HepG2 (cell line): ENCODE measurements around the gene TMCC1. TPM values are rescaled to one million over a fixed set of nuclear protein-coding genes. Genes with fewer than 3 reads are reported as not detected.

Experiments
- ATAC-seq: fragments of 200-7000 bp; cut with Tn5 transposase; 3 replicates; pipeline ENCODE4 v1.9.1; 2020; ENCODE audit warnings: mild to moderate bottlenecking, moderate library complexity
- BruUV-seq: library from RNA; stranded (reverse); fragments of 400-500 nt; replicated peaks from 2 replicates; lab custom pipeline; 2021; lab: Mats Ljungman, UMichigan
- CTCF ChIA-PET: fragments of 300-600 bp; formaldehyde crosslinking; extraction: SDS; loops from one replicate; lab custom pipeline; 2021; ENCODE audit warnings: low total read pairs, inconsistent platforms, low intra/inter-chr PET ratio; lab: Yijun Ruan, JAX
- POLR2A ChIA-PET: fragments of 350-600 bp; sonication (Branson Sonifier 250); formaldehyde crosslinking; loops from one replicate; lab custom pipeline; 2020; ENCODE audit warnings: antibody characterized with exemption, inconsistent platforms; lab: Yijun Ruan, JAX
- DNase-seq: peaks from one replicate; pipeline ENCODE4 v3.0.0-alpha.2; 2015; ENCODE audit warnings: low spot score
- FAIRE-seq: peaks from 3 replicates; lab custom pipeline; 2011; peaks lifted over from hg19 to GRCh38; lab: Jason Lieb, UNC
- H2AFZ ChIP-seq: one replicate; pipeline ENCODE4 v1.6.1; 2011; ENCODE audit warnings: low read length, inconsistent platforms
- H3K27ac ChIP-seq: fragments of 300-600 bp; 3 replicates; pipeline ENCODE4 v1.8.0; 2011; ENCODE audit warnings: mixed run types, mild to moderate bottlenecking, mixed read lengths, low read length, inconsistent platforms; ENCODE audit not compliant: insufficient read depth; ENCODE audit errors: extremely low read length
- H3K27me3 ChIP-seq, 2 experiments: fragments of 200-600 bp in 1 of 2; 2 replicates in 1 of 2; 3 replicates in 1 of 2; pipeline versions ENCODE4 v1.6.0 to v1.8.0; 2011; ENCODE audit warnings: low read length in 2 of 2, mild to moderate bottlenecking in 2 of 2, moderate library complexity in 2 of 2, inconsistent platforms in 1 of 2; ENCODE audit not compliant: insufficient read depth in 2 of 2, control insufficient read depth in 1 of 2
- H3K36me3 ChIP-seq, 2 experiments: fragments of 200-600 bp in 1 of 2; replicated peaks in 1 of 2; 2 replicates in 1 of 2; 3 replicates in 1 of 2; pipeline versions ENCODE4 v1.5.1 to v1.8.0; 2011; ENCODE audit warnings: low read length in 2 of 2, inconsistent platforms in 1 of 2; ENCODE audit not compliant: insufficient read depth in 2 of 2, control insufficient read depth in 1 of 2
- H3K4me1 ChIP-seq: 2 replicates; pipeline ENCODE4 v1.5.1; 2012; ENCODE audit warnings: low read length, inconsistent platforms; ENCODE audit not compliant: insufficient read depth
- H3K4me2 ChIP-seq: 2 replicates; pipeline ENCODE4 v1.6.0; 2011; ENCODE audit warnings: low read depth, low read length, inconsistent platforms
- H3K4me3 ChIP-seq, 3 experiments: fragments of 200-600 bp in 1 of 3; sonication (generic), shearing (Covaris generic) in 1 of 3; replicated peaks in 1 of 3; 2 replicates each; pipeline ENCODE4 v1.5.1; 2011 to 2016; ENCODE audit warnings: low read length in 3 of 3, inconsistent platforms in 2 of 3, low read depth in 2 of 3, mild to moderate bottlenecking in 2 of 3, control low read depth in 1 of 3, mixed read lengths in 1 of 3; ENCODE audit not compliant: insufficient read depth in 1 of 3
- H3K79me2 ChIP-seq: one replicate; pipeline ENCODE4 v1.6.1; 2011; ENCODE audit warnings: low read length, inconsistent platforms; ENCODE audit not compliant: insufficient read depth
- H3K9ac ChIP-seq: 2 replicates; pipeline ENCODE4 v1.6.0; 2011; ENCODE audit warnings: mild to moderate bottlenecking, low read depth, low read length, inconsistent platforms; ENCODE audit not compliant: insufficient read depth
- H3K9me3 ChIP-seq: 2 replicates; pipeline ENCODE4 v1.5.1; 2012; ENCODE audit warnings: mild to moderate bottlenecking, low read length
- H4K20me1 ChIP-seq: 2 replicates; pipeline ENCODE4 v1.6.0; 2011; ENCODE audit warnings: inconsistent platforms, mild to moderate bottlenecking, low read length, moderate library complexity; ENCODE audit not compliant: insufficient read depth
- CHD2 ChIP-seq: IDR thresholded peaks from 2 replicates; pipeline ENCODE4 v1.6.1; 2011; ENCODE audit warnings: low read depth, low read length, improper control_type of control experiment
- HNRNPL ChIP-seq: fragments of 200-400 bp; formaldehyde crosslinking; IDR thresholded peaks from 2 replicates; pipeline ENCODE4 v1.6.1; 2017; ENCODE audit warnings: mild to moderate bottlenecking, low read depth, low read length
- JDP2 ChIP-seq: sonication (generic); formaldehyde crosslinking; IDR thresholded peaks from 2 replicates; pipeline ENCODE4 v1.8.1; 2022; ENCODE audit warnings: missing genetic modification reagents, borderline replicate concordance
- SP1 ChIP-seq, 2 experiments: fragments of 450-650 bp in 1 of 2; sonication (generic) in 1 of 2; formaldehyde crosslinking in 1 of 2; IDR thresholded peaks; 2 replicates each; pipeline versions ENCODE4 v1.4.0 to v1.6.1; 2016 to 2020; ENCODE audit warnings: missing genetic modification reagents in 1 of 2
- ZFP90 ChIP-seq: sonication (generic); formaldehyde crosslinking; IDR thresholded peaks from 2 replicates; pipeline ENCODE4 v1.8.0; 2022; ENCODE audit warnings: missing genetic modification reagents, mild to moderate bottlenecking, inconsistent platforms, borderline replicate concordance
- ZNF225 ChIP-seq: sonication (generic); formaldehyde crosslinking; IDR thresholded peaks from 2 replicates; pipeline ENCODE4 v1.4.0; 2020; ENCODE audit warnings: mild to moderate bottlenecking, missing genetic modification reagents
- ZNF549 ChIP-seq: sonication (generic); formaldehyde crosslinking; IDR thresholded peaks from 2 replicates; pipeline ENCODE4 v1.5.0; 2020; ENCODE audit warnings: missing genetic modification reagents
- ZNF580 ChIP-seq: IDR thresholded peaks from 2 replicates; pipeline ENCODE4 v1.6.1; 2016; ENCODE audit warnings: low read depth, borderline replicate concordance
- ZNF615 ChIP-seq: sonication (generic); formaldehyde crosslinking; IDR thresholded peaks from 2 replicates; pipeline ENCODE4 v1.5.0; 2020; ENCODE audit warnings: mild to moderate bottlenecking, missing genetic modification reagents, borderline replicate concordance
- ZNF629 ChIP-seq: sonication (generic); formaldehyde crosslinking; conservative IDR thresholded peaks from 2 replicates; pipeline ENCODE4 v1.5.0; 2020; ENCODE audit warnings: missing genetic modification reagents
- WGBS: methylation state at CpG from one replicate; pipeline ENCODE4 v1.1.6; 2017; ENCODE audit warnings: low lambda C conversion rate; 5-methylcytosine and 5-hydroxymethylcytosine counted together
- in situ Hi-C: cut with HindIII; loops from 2 replicates; pipeline ENCODE4 v1.10.0; 2017; ENCODE audit warnings: low pct_unique_long_range_greater_than_20kb; ENCODE audit not compliant: extremely low pct_ligation_motif_present
- intact Hi-C: fragments of 100-400 bp; cut with micrococcal nuclease; formaldehyde crosslinking; loops from one replicate; pipeline ENCODE4 v1.10.0; 2022; ENCODE audit not compliant: unreplicated experiment
- polyA plus RNA-seq, 8 experiments: library from polyadenylated mRNA; depleted of rRNA in 3 of 8; stranded (reverse) in 7 of 8; unstranded in 1 of 8; fragments of >200 nt; fragmentation: Illumina TruSeq in 4 of 8; extraction: Trizol in 4 of 8; gene quantifications; 2 replicates each; pipeline versions ENCODE4 v1.2.1 to v1.2.3, GENCODE V29; 2011 to 2016; ENCODE audit warnings: low read depth in 4 of 8, missing spikeins in 1 of 8, mixed read lengths in 1 of 8; ENCODE audit not compliant: insufficient read depth in 1 of 8
- total RNA-seq, 5 experiments: library from RNA; depleted of rRNA; stranded (reverse); fragments of >200 nt; fragmentation: Illumina TruSeq; extraction: Trizol; gene quantifications; 2 replicates each; pipeline ENCODE4 v1.2.3, GENCODE V29; 2016; ENCODE audit warnings: low read depth in 1 of 5
- TF ChIP-seq, protein P1 (sequence below): sonication (generic); formaldehyde crosslinking; IDR thresholded peaks from 2 replicates; pipeline ENCODE4 v1.8.1; 2023; ENCODE audit warnings: mild to moderate bottlenecking, inconsistent platforms, moderate library complexity, missing genetic modification reagents, borderline replicate concordance
- TF ChIP-seq, protein P2 (sequence below): IDR thresholded peaks from 2 replicates; pipeline ENCODE4 v1.6.1; 2016; ENCODE audit warnings: missing compliant biosample characterization, missing genetic modification reagents, borderline replicate concordance

TMCC1 gene
- total and polyA plus RNA-seq, 2 of the 13 experiments (the other 11 are each of a cell fraction or from before 2014, with no cell fraction given), result 12.1 to 264 TPM

- peaks cover 92% of the 10 kb centered on the region for H3K4me1 ChIP-seq
- TF ChIP-seq CHD2, result no peak
- no peak for TF ChIP-seq ZNF225 (CRISPR knock-in tag)
- no peak for DNase-seq
- WGBS, result 76% methylated on average over 3 of the region's 6 CpGs
- H3K9ac ChIP-seq, result 0 out of 2 replicates have a peak overlapping the region, but pooled peaks have one; percentile 5
- H4K20me1 ChIP-seq, result no peaks in the 10 kb centered on the region
- ATAC-seq, result no peak
- no peaks in the 10 kb centered on the region for H3K9me3 ChIP-seq
- BruUV-seq, result no TSS peak
- H3K27me3 ChIP-seq, result no peaks in the 10 kb centered on the region; a peak in 1 of 5 replicates
- H3K79me2 ChIP-seq, result no peaks in the 10 kb centered on the region
- no peak for FAIRE-seq
- intact Hi-C loops (loop anchor here (10.0 kb wide), 1 partner anchor 235 kb away; no protein-coding TSS in a partner anchor), in situ Hi-C loops (no loop called here)
- H3K36me3 ChIP-seq, result no peaks in the 10 kb centered on the region
- no peak overlapping the region for H3K4me3 ChIP-seq
- H3K4me2 ChIP-seq, result no peak overlapping the region
- POLR2A ChIA-PET, result no interaction called here
- no peak overlapping the region for H2AFZ ChIP-seq
- H3K27ac ChIP-seq, result no peak overlapping the region
- CTCF ChIA-PET, result no interaction called here
These were observed 273.8 kb downstream of the TMCC1 start for GRCh38 chr3:129619726-129620162.

GRCh38 chr3:129618901-129619671, 274.4 kb downstream of the TMCC1 start:
- WGBS, result 41% methylated on average over 17 of the region's 23 CpGs
- no peak for FAIRE-seq
- Histone ChIP-seq H3K9ac (peak overlapping the region; percentile 5; the same call in 1 of the 2 replicates), H3K27ac (no peak overlapping the region), H3K4me1 (peaks cover 92% of the 10 kb centered on the region), H4K20me1 (no peaks in the 10 kb centered on the region), H3K27me3 (no peaks in the 10 kb centered on the region; a peak in 1 of 5 replicates), H2AFZ (no peak overlapping the region), H3K9me3 (no peaks in the 10 kb centered on the region), H3K4me2 (peak overlapping the region; percentile 34; the same call in 1 of the 2 replicates), H3K36me3 (no peaks in the 10 kb centered on the region), H3K4me3 (peak overlapping the region in 1 of 3 experiments; percentile 13; a peak in 1 of 6 replicates), H3K79me2 (no peaks in the 10 kb centered on the region)
- no peak for ATAC-seq
- no peak for DNase-seq
- CTCF ChIA-PET, result no interaction called here
- BruUV-seq, result no TSS peak
- POLR2A ChIA-PET, result no interaction called here
- in situ Hi-C loops (no loop called here), intact Hi-C loops (no loop called here)
- TF ChIP-seq JDP2 (CRISPR knock-in tag) (no peak), ZNF549 (no peak), ZNF580 (CRISPR knock-in tag) (0 out of 2 replicates have a peak, but pooled peaks have one; percentile 33), SP1 (IDR thresholded peaks at IDR 0.05) (no peak), SP1 (CRISPR knock-in tag; IDR thresholded peaks at IDR 0.05) (no peak), ZNF629 (CRISPR knock-in tag) (peak; percentile 74), ZNF615 (no peak), ZFP90 (CRISPR knock-in tag) (no peak), HNRNPL (0 out of 2 replicates have a peak, but pooled peaks have one; percentile 24)
- TF ChIP-seq, protein P1, sequence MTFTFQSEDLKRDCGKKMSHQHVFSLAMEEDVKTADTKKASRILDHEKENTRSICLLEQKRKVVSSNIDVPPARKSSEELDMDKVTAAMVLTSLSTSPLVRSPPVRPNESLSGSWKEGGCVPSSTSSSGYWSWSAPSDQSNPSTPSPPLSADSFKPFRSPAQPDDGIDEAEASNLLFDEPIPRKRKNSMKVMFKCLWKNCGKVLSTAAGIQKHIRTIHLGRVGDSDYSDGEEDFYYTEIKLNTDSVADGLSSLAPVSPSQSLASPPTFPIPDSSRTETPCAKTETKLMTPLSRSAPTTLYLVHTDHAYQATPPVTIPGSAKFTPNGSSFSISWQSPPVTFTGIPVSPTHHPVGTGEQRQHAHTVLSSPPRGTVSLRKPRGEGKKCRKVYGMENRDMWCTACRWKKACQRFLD, result no peak
- TF ChIP-seq, protein P2, sequence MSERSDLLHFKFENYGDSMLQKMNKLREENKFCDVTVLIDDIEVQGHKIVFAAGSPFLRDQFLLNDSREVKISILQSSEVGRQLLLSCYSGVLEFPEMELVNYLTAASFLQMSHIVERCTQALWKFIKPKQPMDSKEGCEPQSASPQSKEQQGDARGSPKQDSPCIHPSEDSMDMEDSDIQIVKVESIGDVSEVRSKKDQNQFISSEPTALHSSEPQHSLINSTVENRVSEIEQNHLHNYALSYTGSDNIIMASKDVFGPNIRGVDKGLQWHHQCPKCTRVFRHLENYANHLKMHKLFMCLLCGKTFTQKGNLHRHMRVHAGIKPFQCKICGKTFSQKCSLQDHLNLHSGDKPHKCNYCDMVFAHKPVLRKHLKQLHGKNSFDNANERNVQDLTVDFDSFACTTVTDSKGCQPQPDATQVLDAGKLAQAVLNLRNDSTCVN (CRISPR knock-in tag), result 0 out of 2 replicates have a peak, but pooled peaks have one; percentile 26
